Activated T-cell treated with anti-CD3 and anti-CD28 coated beads for 1 hour (primary cell): ENCODE measurements around the gene CHCHD6.
"Not testable (repeated sequence)": the region's sequence is repeated elsewhere in the genome, so short reads cannot be mapped to it uniquely, and the experiment has no call there.

Source experiments
- DNase-seq: peaks from one replicate; pipeline ENCODE4 v3.0.0-alpha.2; 2020; ENCODE audit warnings: low read depth

The CHCHD6 gene

DNA sequence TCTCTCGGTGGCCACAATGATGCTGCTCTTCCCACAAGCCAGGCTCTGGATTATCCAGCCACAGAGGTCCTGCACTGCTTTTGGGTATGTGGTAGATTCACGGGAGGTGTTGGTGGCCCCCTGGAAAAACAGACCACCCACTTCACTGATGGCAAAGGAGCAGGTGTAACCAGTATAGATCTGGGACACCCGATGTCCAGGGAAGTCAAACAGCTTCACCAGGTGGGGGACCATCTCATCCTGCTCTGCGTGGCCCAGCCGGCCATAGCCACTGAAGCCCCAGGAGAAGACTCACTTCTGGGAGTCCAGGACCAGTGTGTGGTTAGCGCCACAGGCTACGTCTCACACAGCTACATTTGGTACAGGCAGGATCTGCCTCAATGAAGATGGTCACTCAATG, 62.6 kb downstream of the CHCHD6 start:
- DNase-seq, result no peak

DNA sequence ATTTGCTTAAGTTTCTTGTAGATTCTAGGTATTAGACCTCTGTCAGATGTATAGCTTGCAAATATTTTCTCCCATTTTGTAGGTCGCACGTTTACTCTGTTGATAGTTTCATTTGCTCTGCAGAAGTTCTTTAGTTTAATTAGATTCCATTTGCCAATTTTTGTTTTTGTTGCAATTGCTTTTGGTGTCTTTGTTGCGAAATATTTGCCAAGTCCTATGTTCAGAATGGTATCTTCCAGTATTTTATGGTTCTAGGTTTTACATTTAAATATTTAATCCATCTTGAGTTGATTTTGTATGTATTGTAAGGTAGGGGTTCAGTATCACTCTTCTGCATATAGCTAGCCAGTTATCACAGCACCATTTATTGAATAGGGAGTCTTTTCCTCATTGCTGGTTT, 64.9 kb downstream of the CHCHD6 start:
- DNase-seq, result no peak

DNA sequence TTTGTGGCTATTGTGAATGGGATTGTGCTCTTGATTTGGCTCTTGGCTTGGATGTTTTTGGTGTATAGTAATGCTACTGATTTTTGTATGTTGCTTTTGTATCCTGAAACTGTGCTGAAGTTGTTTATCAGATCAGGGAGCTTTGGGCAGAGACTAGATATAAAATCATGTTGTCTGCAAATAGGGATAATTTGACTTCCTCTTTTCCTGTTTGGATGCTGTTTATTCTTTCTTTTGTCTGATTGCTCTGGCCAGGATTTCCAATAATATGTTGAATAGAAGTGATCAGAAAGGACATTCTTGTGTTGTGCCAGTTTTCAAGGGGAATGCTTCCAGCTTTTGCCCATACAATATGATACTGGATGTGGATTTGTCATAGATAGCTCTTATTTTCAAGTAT, 66.1 kb downstream of the CHCHD6 start:
- DNase-seq, result no peak

DNA sequence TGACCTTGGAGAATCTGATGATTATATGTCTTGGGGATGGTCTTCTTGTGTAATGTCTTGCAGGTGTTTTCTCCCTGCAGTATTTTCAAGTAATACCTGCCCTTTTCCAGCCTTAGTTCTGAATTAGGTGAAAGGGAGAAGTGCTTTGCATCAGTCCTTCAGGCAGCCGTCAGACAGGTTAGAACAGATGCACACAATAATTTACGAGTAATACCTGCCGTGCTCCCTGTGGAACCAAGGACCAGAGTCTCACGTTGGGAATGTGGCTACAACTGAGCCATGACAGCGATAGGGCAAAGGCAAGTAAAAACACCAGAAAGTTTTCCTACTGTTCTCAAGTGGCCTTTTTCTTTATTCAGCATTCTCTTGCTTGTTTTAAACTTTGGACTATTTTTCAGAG, 69.1 kb downstream of the CHCHD6 start:
- DNase-seq, result no peak

DNA sequence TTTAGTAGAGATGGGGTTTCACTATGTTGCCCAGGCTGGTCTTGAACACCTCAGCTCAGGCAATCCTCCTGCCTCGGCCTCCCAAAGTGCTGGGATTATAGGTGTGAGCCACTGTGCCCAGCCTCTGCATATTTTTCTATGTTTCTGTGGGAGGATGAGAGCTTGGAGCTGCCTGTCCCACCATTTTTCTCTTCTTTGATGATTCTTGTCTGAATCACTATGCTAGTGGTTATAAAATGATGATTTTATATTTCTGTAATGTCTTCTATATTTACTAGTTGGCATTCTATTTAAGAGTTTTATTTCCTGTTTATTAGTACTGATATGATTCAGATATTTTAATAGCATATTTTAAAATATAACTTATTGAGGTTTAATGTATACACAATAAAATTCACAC, 69.7 kb downstream of the CHCHD6 start:
- no peak for DNase-seq

DNA sequence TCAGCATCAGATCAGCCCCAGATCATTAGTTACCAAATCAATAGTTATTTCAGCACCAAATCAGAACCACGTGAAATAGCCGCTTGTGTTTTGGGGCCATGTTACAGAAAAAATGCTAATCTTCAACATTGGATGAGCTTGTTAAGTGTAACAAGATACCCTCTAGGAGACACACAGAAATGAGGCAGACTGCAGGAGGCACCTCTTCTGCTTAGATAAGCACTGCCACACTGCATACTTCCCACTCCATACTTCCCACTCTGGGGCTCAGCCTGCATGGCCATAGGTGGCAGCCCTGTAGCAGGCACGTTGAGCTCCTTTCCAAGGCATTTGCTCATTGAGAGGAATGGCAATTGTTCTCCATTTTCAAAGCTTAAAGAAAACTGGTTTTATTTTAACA, 73.3 kb downstream of the CHCHD6 start:
- DNase-seq, result no peak

DNA sequence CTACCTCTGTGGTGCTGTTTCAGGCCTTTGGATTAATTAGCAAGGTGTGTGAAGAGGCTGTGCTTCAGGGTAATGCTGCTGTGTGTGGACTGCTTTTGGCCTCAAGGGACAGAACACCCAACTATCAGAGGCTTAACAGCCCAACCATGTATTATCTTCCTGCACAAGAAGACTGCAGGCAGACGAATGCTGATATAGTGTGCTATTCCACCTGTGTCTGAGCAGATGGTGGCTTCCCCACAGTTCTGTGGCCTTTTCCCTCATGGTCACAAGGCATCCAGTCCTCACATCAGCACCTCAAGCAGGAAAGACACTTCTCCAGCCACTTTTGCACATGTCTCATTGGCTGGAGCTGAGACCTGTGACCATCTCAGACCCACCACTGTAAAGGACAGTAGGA, 76.6 kb downstream of the CHCHD6 start:
- no peak for DNase-seq

DNA sequence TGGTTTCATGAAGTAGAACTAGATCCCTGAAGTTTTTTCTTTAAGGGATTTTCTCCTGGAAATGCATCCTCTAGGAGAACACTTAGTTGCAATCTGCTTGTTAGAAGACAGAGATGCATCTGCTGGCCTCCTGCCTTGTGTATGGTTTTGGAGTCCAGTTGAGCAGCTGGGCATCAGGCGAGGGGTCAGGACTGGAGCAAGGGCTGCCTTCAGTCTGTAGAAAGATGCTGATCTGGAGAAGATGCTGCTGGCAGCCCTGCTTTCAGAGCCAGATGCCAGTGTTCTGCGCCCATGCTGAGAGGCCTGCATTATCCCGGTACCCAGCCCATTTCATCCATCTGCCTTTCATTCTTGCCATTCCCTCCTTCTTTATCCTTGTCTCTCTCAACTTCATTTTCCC, 77.4 kb downstream of the CHCHD6 start:
- DNase-seq, result no peak

DNA sequence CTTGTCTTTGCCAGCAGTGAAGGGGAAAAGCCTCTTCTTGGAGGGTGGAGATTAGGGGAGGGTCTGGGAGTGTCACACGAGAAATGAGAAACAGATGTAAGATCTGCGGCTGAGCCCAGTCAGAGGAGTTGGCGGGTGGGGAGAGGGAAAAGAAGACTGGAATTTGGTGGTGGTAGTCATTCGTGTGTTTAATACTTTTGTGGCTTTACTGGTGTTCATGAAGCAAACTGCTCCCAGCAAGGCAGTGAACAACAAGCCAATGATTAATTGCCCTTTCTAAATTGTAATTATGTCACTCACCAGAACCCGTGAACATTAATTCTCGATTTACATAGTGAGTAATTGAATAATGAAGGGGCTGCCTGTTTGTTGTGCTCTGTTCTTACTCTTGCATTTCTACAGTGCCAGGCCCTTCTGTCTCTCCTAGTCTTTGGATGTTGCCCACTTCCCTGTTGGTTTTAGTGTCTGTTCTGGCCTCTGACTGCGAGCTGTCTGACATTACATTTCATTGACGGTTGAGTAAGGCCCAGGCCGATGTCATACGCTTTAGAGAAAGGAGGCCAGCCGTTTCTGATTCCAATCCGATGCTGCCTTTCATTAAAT, 78.0 kb downstream of the CHCHD6 start:
- no peak for DNase-seq

DNA sequence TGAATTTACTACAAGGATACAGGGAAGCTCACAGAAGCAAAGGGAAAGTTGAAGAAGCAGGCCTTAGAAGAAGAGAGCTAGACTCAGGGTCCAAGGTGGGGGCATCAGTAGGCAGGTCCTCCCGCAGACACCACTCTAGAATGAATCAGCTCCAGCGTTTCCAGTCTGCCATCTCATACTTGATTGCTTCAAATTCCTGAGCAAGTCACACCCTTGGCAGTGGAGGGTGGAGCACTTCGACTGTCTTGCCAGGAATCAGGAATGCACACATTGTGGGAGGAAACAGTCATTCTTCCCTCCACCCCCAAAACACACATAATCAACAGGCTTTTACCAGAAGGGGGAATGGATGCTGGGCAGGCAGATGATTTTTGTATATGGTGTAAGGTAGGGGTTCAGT, 78.5 kb downstream of the CHCHD6 start:
- no peak for DNase-seq

DNA sequence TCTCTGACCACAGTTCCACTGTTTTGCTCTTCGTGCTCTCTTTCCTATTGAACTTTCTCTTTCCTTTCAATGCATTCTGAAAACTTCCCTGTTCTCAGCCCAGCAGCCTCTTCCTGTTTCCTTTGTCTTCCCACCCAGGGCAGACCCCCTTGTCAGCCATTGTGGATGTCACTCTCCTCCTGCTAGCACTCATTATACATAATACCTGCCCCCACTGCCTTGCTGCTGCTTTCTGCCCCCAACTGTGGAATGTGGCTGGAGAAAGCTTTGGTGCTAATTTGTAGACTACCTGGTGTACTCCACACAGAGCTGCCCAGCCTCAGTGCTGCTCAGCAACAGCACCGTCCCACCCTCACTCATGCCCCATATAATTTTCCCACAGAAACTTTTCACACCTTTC, 80.2 kb downstream of the CHCHD6 start:
- no peak for DNase-seq

DNA sequence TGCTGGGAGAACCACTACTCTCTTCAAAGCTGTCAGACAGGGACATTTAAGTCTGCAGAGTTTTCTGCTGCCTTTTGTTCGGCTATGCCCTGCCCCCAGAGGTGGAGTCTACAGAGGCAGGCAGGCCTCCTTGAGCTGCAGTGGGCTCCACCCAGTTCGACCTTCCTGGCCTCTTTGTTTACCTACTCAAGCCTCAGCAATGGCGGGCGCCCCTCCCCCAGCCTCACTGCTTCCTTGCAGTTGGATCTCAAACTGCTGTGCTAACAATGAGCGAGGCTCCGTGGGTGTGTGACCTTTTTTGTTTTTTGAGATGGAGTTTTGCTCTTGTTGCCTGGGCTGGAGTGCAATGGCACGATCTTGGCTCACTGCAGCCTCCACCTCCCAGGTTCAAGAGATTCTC, 87.3 kb downstream of the CHCHD6 start:
- not testable (repeated sequence) for DNase-seq

DNA sequence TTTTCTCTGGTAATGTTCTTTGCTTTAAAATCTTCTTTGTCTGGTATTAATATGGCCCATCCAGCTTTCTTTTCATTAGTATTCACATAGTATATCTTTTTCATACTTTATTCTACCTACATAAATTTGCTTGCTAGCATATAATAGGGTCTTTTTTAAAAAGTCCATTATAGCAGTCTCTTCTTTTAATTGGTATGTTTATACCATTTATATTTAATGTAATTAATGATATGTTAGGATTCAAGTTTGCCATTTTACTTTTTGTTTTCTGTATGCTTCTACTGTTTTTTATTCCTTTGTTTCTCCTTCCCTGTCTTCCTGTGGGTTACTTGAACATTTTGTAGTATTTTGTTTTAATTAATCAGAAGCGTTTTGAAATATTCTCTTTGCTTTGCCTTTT, 89.0 kb downstream of the CHCHD6 start:
- DNase-seq, result no peak

DNA sequence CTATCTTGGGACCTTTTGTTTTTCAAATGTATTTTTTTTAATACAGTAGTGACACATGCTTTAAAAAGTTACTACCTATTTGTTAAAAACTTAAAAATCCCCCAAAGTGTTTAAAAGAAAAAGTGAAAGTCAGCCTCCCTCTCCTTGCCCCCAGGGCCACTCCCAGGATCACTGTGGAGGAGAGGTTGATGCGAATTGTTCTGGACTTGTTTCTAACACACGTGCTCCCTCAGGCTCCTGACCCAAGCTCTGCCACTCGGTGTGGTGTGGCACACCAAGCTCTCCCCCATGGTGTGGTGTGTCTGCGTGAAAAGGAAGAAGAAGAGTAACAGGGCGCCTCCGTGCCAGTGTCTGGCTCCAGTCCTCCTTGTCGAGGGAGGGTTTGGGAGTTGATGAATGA, 93.5 kb downstream of the CHCHD6 start:
- DNase-seq, result no peak

DNA sequence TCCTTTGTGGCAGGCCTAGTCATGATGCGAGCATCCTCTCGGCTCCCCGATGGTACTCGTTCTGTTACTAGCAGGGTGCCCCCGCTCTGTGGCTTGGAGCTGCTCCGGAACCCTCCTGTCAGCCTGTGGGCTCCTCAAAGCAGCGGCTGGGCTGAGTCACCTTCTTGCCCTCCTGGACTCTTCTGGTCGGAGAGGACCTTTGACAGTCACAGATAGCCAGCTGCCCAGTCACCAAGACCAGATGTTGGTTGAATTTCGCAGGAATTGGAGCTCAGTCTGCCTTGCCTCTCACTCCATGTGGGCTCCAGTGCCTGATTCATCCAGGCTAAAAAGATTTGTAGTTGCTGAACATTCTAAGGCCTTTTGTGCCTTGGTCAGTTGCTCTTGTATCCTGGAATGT, 94.5 kb downstream of the CHCHD6 start:
- DNase-seq, result no peak

DNA sequence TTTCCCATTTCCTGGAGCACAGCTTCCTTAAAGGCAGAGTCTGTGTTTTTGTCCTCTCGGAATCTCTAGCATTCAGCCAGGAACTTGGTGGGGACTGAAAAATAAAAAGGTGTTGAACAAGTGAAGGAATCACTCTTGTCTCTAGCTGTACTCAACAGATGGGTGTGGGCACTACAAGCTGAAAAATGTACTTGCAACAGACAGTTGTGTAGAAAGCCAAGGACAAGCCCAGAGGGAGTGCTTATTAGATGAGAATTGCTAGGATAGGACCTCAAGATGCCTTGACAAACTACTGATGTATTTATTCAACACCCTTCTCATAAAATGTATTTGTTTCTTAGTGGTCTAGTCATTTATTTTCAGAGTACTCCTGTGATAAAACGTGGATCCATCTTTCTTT, 95.1 kb downstream of the CHCHD6 start:
- DNase-seq, result no peak

DNA sequence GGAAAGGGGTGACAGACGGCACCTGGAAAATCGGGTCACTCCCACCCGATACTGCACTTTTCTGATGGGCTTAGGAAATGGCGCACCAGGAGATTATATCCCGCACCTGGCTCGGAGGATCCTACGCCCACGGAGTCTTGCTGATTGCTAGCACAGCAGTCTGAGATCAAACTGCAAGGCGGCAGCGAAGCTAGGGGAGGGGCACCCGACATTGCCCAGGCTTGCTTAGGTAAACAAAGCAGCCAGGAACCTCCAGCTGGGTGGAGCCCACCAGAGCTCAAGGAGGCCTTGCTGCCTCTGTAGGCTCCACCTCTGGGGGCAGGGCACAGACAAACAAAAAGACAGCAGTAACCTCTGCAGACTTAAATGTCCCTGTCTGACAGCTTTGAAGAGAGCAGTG, 97.3 kb downstream of the CHCHD6 start:
- not testable (repeated sequence) for DNase-seq

DNA sequence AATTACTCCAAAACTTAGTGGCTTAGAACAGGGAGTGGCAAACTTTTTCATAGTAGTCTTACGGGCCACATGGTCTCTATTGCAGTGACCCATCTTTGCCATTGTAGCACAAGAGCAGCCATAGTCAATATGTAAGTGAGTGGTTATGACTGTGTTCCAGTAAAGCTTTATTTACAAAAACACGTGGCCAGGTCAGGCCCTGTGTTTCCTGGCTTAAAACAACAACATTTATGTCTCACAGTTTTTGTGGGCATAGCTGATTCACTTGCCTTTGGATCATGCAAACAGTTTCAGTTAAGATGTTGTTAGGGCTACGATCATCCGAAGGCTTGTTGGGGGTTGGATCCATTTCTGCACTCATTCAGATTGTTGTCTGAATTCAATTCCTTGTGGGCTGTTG, 103.8 kb downstream of the CHCHD6 start:
- no peak for DNase-seq

DNA sequence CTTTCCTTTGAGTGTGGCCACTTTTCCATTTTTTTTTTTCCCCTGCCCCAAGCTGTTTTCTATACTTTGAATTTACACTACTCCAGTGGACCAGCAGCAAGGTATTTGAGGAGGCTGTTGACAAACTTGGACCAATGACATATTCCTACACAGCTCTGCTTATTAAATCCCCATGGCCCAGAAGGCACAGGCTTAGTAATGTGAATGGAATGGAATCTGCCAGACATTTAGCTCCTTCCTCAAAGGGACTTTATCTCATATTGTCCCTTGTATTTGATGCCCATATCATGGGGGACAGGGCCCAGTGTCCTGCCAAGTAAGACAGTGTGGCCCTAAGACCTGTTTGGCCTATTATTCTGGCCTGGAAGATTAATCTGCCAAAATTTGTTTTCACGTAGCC, 107.5 kb downstream of the CHCHD6 start:
- DNase-seq, result no peak

DNA sequence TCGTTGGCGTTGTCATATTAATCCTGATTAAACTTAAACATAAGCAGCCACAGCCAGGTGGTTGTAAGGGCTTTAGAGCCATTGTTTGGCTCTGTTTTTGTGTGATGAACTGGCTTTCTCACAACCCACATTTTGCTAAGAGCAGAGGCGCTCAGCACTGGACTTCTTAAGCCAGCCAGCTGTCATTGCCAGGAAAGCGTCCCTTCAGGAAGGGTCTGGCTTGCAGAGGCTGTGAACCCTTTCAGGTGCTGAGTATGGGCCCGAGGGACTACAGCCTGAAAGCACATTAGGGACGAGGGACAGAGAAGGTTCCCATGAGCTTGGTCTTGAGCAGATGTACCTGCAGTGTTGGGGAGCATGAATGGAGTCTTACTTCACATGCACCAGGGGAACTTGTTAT, 112.3 kb downstream of the CHCHD6 start:
- DNase-seq, result no peak

DNA sequence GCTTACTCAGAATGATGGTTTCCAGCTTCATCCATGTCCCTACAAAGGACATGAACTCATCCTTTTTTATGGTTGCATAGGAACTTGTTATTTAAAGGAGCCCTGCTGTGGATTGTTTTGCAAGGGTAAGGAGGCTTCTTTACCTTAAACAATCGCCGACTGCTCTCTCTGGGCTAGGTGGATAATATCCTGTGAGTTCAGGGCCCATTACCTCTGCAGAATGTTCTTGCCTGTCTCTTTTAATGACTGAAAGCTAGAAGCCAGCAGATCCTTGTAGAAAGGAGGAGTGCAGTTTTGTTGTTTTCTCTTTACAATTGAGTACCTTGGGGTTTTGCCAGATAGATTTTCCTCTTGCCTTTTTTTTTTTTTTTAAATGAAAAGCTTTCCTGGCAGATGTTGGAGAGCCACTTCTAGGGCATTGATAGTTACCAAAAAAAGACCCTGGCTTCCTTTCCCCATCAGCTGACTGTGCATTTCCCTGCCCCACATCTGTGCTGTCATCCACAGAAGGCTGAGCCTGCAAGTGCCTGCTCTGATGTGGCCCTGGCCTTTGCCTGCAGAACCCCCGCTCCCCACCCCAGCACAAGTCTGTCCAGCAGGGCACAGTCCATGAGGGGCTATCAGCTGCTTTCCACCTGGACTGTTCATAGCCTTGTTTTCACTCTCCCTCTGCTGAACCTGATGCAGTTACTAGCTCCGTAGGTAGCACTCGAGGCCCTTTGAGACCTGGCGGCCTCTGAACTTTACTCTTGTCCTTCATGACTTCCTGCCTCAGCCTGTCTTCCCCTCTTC, 113.1 kb downstream of the CHCHD6 start:
- no peak for DNase-seq

DNA sequence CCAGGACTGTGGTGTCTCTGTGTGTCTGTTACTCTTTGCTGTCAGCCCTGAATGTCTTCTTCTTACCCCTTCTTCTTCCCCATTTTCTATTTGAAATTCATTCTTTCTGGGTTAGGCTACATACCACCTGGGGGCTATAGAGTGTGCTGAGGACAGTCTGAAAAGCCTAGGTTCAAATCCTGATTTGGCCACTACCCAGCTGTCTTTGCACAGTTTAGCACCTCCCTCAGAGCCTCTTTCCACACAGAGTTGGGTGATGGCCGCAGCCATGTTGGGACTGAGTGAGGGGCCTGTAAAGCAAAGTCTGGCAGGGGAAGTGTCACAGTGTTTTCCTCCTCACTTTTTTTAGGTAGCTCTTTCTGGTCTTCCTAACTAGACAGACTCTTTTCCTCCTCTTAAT, 113.7 kb downstream of the CHCHD6 start:
- no peak for DNase-seq

DNA sequence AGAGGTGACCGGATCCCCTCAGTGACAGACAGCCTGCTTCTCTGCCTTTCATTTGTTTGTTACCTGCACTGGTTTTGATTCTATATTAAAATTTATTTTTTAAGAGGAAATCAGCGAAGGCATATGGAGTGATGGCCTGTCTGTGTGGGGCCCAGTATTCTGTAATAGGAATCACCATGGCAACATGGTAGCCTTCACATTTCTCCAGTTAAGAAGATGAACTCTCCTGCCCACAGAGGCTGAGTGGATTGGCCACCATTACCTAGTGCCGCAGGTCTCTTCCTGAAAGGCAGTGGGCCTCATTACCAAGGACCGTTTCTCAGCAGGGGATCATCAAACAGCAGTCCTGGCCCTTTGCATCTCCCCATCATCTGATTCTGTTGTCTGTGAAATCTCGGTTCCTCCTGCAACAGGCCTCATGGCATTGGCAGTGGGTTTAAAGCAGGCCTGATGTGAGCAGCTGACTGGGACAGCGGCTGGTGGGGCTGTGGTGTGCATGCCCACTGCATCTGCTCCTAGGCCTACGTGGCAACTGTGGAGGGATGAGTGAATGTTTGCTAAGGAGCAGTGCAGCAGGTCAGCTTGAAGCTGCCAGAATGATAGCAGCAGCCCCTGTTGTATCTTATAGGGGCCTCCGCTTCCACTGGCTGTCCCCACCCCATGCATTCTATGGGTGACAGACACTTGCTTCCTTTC, 114.5 kb downstream of the CHCHD6 start:
- no peak for DNase-seq

DNA sequence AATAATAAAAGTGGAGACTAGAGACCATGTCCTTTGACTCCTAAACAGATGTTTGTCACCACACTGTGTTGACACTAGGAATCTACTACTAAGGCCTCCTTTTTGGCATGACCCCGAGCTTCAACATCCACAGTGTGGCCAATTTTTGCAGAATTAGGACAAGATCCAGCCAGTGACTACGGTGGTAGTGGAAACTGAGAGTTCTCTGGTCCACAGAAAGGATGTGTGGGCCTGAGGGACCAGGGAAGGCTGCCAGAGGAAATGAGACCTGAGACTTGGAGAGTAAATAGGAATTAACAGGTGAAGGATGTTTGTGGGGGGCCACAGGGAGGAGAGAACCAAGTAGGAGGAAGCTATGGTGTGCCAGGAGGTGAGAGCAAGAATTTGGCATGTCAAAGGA, 122.7 kb downstream of the CHCHD6 start:
- DNase-seq, result no peak
